Right lobe of liver (tissue), 4 donors: ENCODE measurements around the gene GAA.
A peak's percentile ranks its signal among the peaks of the same experiment; 100 is the strongest.

Experiments used
- POLR2A ChIP-seq: fragments of 450-650 bp; IDR thresholded peaks from one replicate; pipeline ENCODE4 v1.6.1; 2017; ENCODE audit warnings: antibody characterized with exemption, mild to moderate bottlenecking
- TF ChIP-seq, protein P1 (sequence below), 4 donors: fragments of 200-600 bp in 3 of 4; fragments of 450-650 bp in 1 of 4; IDR thresholded peaks; one replicate each; pipeline versions ENCODE4 v1.5.1 to v1.8.0; 2016 to 2022; ENCODE audit warnings: antibody characterized with exemption in 4 of 4, mild to moderate bottlenecking in 2 of 4
- donor health status: DM: no; HTN: no; CAD: no.
- donor health status: DM: no; HTN: no; CAD: no.
- donor health status: DM: no; HTN: yes; CAD: no.

DNA sequence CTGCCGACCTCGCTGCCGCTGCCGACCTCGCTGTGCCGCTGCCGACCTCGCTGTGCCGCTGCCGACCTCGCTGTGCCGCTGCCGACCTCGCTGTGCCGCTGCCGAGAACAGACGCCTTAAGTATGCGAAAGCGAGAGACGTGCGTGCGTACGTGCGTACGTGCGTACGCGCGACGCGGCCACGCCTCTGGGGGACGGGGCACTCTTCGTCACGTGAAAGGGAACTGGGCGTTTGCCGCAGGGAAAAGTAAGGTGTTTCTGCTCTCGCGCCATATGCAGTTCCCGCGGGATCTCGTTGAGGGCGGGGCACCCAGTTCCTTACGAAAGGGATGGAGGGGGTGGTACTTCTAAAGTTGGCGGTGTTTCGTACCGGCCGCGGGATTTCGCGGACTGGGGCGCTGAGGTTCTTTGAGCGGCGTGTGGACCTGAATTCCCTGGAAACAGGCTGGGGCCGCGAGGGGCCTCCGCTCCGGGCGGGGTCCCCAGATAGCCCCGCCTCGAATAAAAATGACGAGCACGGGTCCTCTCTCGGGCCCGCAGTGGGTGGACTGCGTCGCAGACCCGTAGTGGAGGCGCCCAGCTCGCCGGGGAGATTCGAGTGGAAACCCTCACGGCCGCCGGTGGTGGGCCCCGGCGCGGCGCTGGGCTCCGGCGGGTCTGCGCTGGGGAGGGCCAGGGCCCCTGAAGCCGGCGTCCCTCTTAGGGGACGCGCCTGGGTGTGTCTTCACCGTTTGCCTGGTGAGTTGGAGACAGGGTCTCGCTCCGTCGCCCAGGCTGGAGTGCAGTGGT lies 45.8 kb downstream of the GAA start, which contains the start of gene EIF4A3:
- TF ChIP-seq, protein P1, sequence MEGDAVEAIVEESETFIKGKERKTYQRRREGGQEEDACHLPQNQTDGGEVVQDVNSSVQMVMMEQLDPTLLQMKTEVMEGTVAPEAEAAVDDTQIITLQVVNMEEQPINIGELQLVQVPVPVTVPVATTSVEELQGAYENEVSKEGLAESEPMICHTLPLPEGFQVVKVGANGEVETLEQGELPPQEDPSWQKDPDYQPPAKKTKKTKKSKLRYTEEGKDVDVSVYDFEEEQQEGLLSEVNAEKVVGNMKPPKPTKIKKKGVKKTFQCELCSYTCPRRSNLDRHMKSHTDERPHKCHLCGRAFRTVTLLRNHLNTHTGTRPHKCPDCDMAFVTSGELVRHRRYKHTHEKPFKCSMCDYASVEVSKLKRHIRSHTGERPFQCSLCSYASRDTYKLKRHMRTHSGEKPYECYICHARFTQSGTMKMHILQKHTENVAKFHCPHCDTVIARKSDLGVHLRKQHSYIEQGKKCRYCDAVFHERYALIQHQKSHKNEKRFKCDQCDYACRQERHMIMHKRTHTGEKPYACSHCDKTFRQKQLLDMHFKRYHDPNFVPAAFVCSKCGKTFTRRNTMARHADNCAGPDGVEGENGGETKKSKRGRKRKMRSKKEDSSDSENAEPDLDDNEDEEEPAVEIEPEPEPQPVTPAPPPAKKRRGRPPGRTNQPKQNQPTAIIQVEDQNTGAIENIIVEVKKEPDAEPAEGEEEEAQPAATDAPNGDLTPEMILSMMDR (IDR thresholded peaks at IDR 0.05) = peak in 1 of 4 donors; percentile 9
- peak; percentile 98 for TF ChIP-seq POLR2A
